MM.1S (cell line): Measurements from ENCODE around the gene LBHD2.

ENCODE experiments used
- DNase-seq: peaks from one replicate; pipeline ENCODE4 v3.0.0-alpha.2; 2015
- H2AFZ ChIP-seq: fragments of 300-600 bp; sonication (generic); 2 replicates; pipeline ENCODE4 v1.6.0; 2016; ENCODE audit warnings: antibody characterized with exemption, low read length
- H3F3A ChIP-seq: fragments of 300-600 bp; sonication (generic); 2 replicates; pipeline ENCODE4 v1.6.1; 2016; ENCODE audit warnings: mild to moderate bottlenecking, antibody characterized with exemption, low read length, moderate library complexity, mixed read lengths; ENCODE audit not compliant: insufficient read depth
- H3K27ac ChIP-seq: fragments of 300-600 bp; sonication (generic); 2 replicates; pipeline ENCODE4 v1.5.1; 2016; ENCODE audit warnings: mild to moderate bottlenecking, low read length
- H3K27me3 ChIP-seq: fragments of 300-600 bp; sonication (generic); replicated peaks from 2 replicates; pipeline ENCODE4 v1.6.0; 2016; ENCODE audit warnings: low read length; ENCODE audit not compliant: insufficient read depth
- H3K36me3 ChIP-seq: fragments of 300-600 bp; sonication (generic); replicated peaks from 2 replicates; pipeline ENCODE4 v1.6.1; 2016; ENCODE audit warnings: mild to moderate bottlenecking, low read length, mixed read lengths; ENCODE audit not compliant: insufficient read depth
- H3K4me1 ChIP-seq: fragments of 300-600 bp; sonication (generic); 2 replicates; pipeline ENCODE4 v1.6.1; 2016; ENCODE audit warnings: low read length, mixed read lengths
- H3K4me2 ChIP-seq: fragments of 300-600 bp; sonication (generic); 2 replicates; pipeline ENCODE4 v1.6.0; 2016; ENCODE audit warnings: low read depth, low read length
- H3K4me3 ChIP-seq: fragments of 300-600 bp; sonication (generic); 2 replicates; pipeline ENCODE4 v1.5.1; 2016; ENCODE audit warnings: low read length, mixed read lengths
- H3K79me2 ChIP-seq: fragments of 300-600 bp; sonication (generic); 2 replicates; pipeline ENCODE4 v1.6.1; 2016; ENCODE audit warnings: mixed run types, low read length, mixed read lengths
- H3K9ac ChIP-seq: fragments of 300-600 bp; sonication (generic); 2 replicates; pipeline ENCODE4 v1.6.1; 2016; ENCODE audit warnings: low read length, mixed read lengths
- H3K9me2 ChIP-seq: fragments of 300-600 bp; sonication (generic); replicated peaks from 2 replicates; pipeline ENCODE4 v1.6.1; 2016; ENCODE audit warnings: mild to moderate bottlenecking, low read length, mixed read lengths; ENCODE audit not compliant: insufficient read depth
- H3K9me3 ChIP-seq: fragments of 300-600 bp; sonication (generic); replicated peaks from 2 replicates; pipeline ENCODE4 v1.6.1; 2016; ENCODE audit warnings: mild to moderate bottlenecking, low read length, mixed read lengths; ENCODE audit not compliant: insufficient read depth
- H4K20me1 ChIP-seq: fragments of 300-600 bp; sonication (generic); 2 replicates; pipeline ENCODE4 v1.6.1; 2016; ENCODE audit warnings: mild to moderate bottlenecking, low read length, moderate library complexity, mixed read lengths; ENCODE audit not compliant: insufficient read depth
- CTCF ChIP-seq: fragments of 300-600 bp; sonication (generic); IDR thresholded peaks from 2 replicates; pipeline ENCODE4 v1.5.1; 2016; ENCODE audit warnings: antibody characterized with exemption, low read length, mixed read lengths
- EZH2 ChIP-seq: fragments of 300-600 bp; sonication (generic); optimal IDR thresholded peaks from 2 replicates; pipeline ENCODE3; 2017; ENCODE audit warnings: low read depth, mild to moderate bottlenecking, antibody characterized with exemption, low read length, mixed read lengths
- EZH2phosphoT487 ChIP-seq: fragments of 300-600 bp; sonication (generic); IDR thresholded peaks from 2 replicates; pipeline ENCODE4 v1.6.1; 2018; ENCODE audit warnings: antibody characterized with exemption, low read length

LBHD2 gene

DNA sequence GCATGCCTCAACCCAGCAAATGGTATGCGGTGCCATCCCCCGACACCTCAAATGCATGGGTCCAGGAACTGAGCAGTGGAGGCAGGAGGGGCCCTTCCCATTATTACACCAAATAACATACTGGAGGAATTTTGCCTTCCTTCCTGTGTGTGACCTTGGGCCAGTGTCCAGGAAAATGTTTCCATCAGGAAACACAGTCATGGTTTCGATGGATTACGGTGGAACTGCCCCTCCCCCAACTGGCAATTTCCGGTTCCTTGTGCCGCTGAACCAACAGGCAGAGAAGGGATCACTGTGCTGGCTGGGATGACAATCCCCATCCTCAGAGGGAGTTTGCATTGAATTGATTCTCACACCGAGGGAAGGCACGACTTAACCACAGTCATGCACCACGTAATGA is 17.6 kb upstream of the LBHD2 start:
- Histone ChIP-seq H3K9me3 (no peaks in the 10 kb centered on the region), H3K4me2 (no peak overlapping the region), H3K36me3 (no peaks in the 10 kb centered on the region), H2AFZ (no peak overlapping the region), H3K4me1 (no peaks in the 10 kb centered on the region), H3K9ac (no peak overlapping the region), H3K27ac (no peak overlapping the region), H3K79me2 (no peaks in the 10 kb centered on the region), H3F3A (no peaks in the 10 kb centered on the region), H3K9me2 (no peaks in the 10 kb centered on the region), H3K27me3 (peaks cover 3% of the 10 kb centered on the region), H4K20me1 (no peaks in the 10 kb centered on the region), H3K4me3 (no peak overlapping the region)
- TF ChIP-seq CTCF (no peak), EZH2 (no peak), EZH2phosphoT487 (no peak)
- no peak for DNase-seq

GRCh38 chr14:103067231-103067954 is 16.6 kb upstream of the LBHD2 start:
- H3K79me2 ChIP-seq, result no peaks in the 10 kb centered on the region
- H4K20me1 ChIP-seq, result no peaks in the 10 kb centered on the region
- no peak overlapping the region for H2AFZ ChIP-seq
- no peaks in the 10 kb centered on the region for H3K9me3 ChIP-seq
- TF ChIP-seq EZH2phosphoT487 (no peak), EZH2 (no peak), CTCF (no peak)
- H3K4me1 ChIP-seq, result no peaks in the 10 kb centered on the region
- no peaks in the 10 kb centered on the region for H3F3A ChIP-seq
- H3K27me3 ChIP-seq, result peaks cover 8% of the 10 kb centered on the region
- H3K36me3 ChIP-seq, result no peaks in the 10 kb centered on the region
- H3K4me2 ChIP-seq, result no peak overlapping the region
- H3K9me2 ChIP-seq, result no peaks in the 10 kb centered on the region
- no peak overlapping the region for H3K27ac ChIP-seq
- no peak overlapping the region for H3K9ac ChIP-seq
- no peak for DNase-seq
- H3K4me3 ChIP-seq, result no peak overlapping the region

DNA sequence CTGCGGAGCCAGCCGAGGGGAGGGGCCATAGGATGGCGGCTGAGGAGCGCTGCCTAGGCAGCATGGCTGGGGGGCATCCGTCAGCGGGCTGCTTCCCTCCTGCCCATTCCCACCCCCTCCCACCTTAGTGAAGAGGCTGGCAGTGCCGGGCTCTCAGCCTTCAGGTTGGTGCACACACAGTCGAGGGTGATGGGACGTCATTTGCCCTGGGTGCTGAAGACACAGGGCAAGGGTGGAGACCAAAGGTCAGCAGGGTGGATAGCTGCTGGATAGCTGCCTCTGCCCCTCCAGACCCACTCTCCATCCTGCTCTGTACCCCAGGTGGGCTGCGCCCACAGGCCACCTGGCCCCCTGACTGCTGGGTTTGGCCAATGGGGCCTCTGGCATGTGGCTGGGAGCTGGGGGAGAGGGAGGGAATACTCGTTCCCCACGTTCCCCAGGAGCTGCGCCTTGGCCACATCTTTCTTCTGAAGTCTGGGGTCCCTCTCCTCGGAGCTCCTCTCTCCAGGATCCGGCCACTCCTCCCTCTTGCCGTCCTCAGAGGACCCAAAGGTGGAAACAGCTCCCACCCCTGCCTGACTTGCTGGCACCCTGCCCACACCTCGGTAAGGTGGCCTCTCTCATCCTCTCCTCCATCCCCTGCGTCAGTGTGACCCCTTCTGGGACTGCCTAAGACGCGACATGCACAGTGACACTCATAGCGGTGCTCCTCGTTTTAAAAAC is 15.5 kb upstream of the LBHD2 start:
- H3K9me2 ChIP-seq, result no peaks in the 10 kb centered on the region
- peaks cover 8% of the 10 kb centered on the region for H3K27me3 ChIP-seq
- no peak overlapping the region for H3K27ac ChIP-seq
- no peaks in the 10 kb centered on the region for H3K36me3 ChIP-seq
- no peaks in the 10 kb centered on the region for H3K79me2 ChIP-seq
- TF ChIP-seq CTCF (no peak), EZH2 (no peak)
- no peak overlapping the region for H3K9ac ChIP-seq
- no peaks in the 10 kb centered on the region for H4K20me1 ChIP-seq
- H2AFZ ChIP-seq, result no peak overlapping the region
- H3F3A ChIP-seq, result no peaks in the 10 kb centered on the region
- no peaks in the 10 kb centered on the region for H3K9me3 ChIP-seq
- H3K4me1 ChIP-seq, result no peaks in the 10 kb centered on the region
- DNase-seq, result no peak
- no peak overlapping the region for H3K4me2 ChIP-seq
- H3K4me3 ChIP-seq, result no peak overlapping the region
